GM19351 (cell line): ENCODE data around the gene TNNI3.
"Not testable (repeated sequence)": the region's sequence is repeated elsewhere in the genome, so short reads cannot be mapped to it uniquely, and the experiment has no call there.

Experiments
- ATAC-seq: cut with Tn5 transposase; IDR thresholded peaks from one replicate; pipeline ENCODE4 v1.9.1; 2021; ENCODE audit warnings: mild to moderate bottlenecking, moderate library complexity; ENCODE audit not compliant: unreplicated experiment

TNNI3 gene

GRCh38 chr19:55114566-55115145 is 42.9 kb downstream of the TNNI3 start:
- no peak for ATAC-seq

GRCh38 chr19:55113570-55114039 is 43.9 kb downstream of the TNNI3 start:
- ATAC-seq = no peak

- ATAC-seq = no peak
These were observed 44.6 kb downstream of the TNNI3 start for GRCh38 chr19:55112777-55113569.

- no peak for ATAC-seq
These were observed 45.2 kb downstream of the TNNI3 start for GRCh38 chr19:55112246-55112776.

GRCh38 chr19:55111238-55111831 is 46.2 kb downstream of the TNNI3 start:
- ATAC-seq = no peak

GRCh38 chr19:55109527-55110291 is 47.8 kb downstream of the TNNI3 start:
- no peak for ATAC-seq

GRCh38 chr19:55107252-55107651 is 50.3 kb downstream of the TNNI3 start:
- ATAC-seq = not testable (repeated sequence)

GRCh38 chr19:55106591-55106990 is 50.9 kb downstream of the TNNI3 start:
- no peak for ATAC-seq

GRCh38 chr19:55105237-55105636 is 52.3 kb downstream of the TNNI3 start:
- no peak for ATAC-seq

GRCh38 chr19:55103190-55103589 is 54.3 kb downstream of the TNNI3 start:
- ATAC-seq = no peak
